Measurements from ENCODE around the gene NISCH. TPM values are rescaled to one million over a fixed set of nuclear protein-coding genes. Genes with fewer than 3 reads are reported as not detected.

NISCH gene
- total RNA-seq, 1 donor from 2014 or later = 84.9 TPM

- intact Hi-C loops (cut with micrococcal nuclease) = no loop called here
Measured at GRCh38 chr3:52507359-52507758, 52.0 kb downstream of the NISCH start.

- intact Hi-C loops (cut with micrococcal nuclease) = no loop called here
Measured at GRCh38 chr3:52509753-52510328, 54.4 kb downstream of the NISCH start.

- intact Hi-C loops (cut with micrococcal nuclease) = no loop called here
Measured at GRCh38 chr3:52511509-52511908, 56.1 kb downstream of the NISCH start.

GRCh38 chr3:52512105-52512504 is 56.7 kb downstream of the NISCH start:
- intact Hi-C loops (cut with micrococcal nuclease) = no loop called here

- intact Hi-C loops (cut with micrococcal nuclease) = no loop called here
Measured at GRCh38 chr3:52512727-52513126, 57.3 kb downstream of the NISCH start.

GRCh38 chr3:52513281-52513680 is 57.9 kb downstream of the NISCH start:
- intact Hi-C loops (cut with micrococcal nuclease) = no loop called here

- intact Hi-C loops (cut with micrococcal nuclease) = no loop called here
Measured at GRCh38 chr3:52514576-52514975, 59.2 kb downstream of the NISCH start.

- intact Hi-C loops (cut with micrococcal nuclease) = no loop called here
Measured at GRCh38 chr3:52515192-52515591, 59.8 kb downstream of the NISCH start.

- intact Hi-C loops (cut with micrococcal nuclease) = no loop called here
Measured at GRCh38 chr3:52516509-52517195, 61.2 kb downstream of the NISCH start.

GRCh38 chr3:52517796-52518722 is 62.7 kb downstream of the NISCH start:
- intact Hi-C loops (cut with micrococcal nuclease) = no loop called here

- intact Hi-C loops (cut with micrococcal nuclease) = no loop called here
Measured at GRCh38 chr3:52518723-52519444, 63.5 kb downstream of the NISCH start.

- intact Hi-C loops (cut with micrococcal nuclease) = no loop called here
Measured at GRCh38 chr3:52519445-52520140, 64.2 kb downstream of the NISCH start.

- intact Hi-C loops (cut with micrococcal nuclease) = no loop called here
Measured at GRCh38 chr3:52520141-52520667, 64.8 kb downstream of the NISCH start.

- intact Hi-C loops (cut with micrococcal nuclease) = no loop called here
Measured at GRCh38 chr3:52520716-52521487, 65.5 kb downstream of the NISCH start.

GRCh38 chr3:52521488-52521824 is 66.1 kb downstream of the NISCH start:
- intact Hi-C loops (cut with micrococcal nuclease) = no loop called here

GRCh38 chr3:52521881-52522650 is 66.7 kb downstream of the NISCH start:
- intact Hi-C loops (cut with micrococcal nuclease) = no loop called here

- intact Hi-C loops (cut with micrococcal nuclease) = no loop called here
Measured at GRCh38 chr3:52522651-52523251, 67.3 kb downstream of the NISCH start.

GRCh38 chr3:52523386-52524257 is 68.2 kb downstream of the NISCH start:
- intact Hi-C loops (cut with micrococcal nuclease) = no loop called here

Data from T-helper 1 cell treated with Interleukin-12 subunit alpha and Interleukin-12 subunit beta and Interleukin-4 antibody, amounts not matched to agents 30 ng/mL and 1 ng/mL, for 36 hours (primary cell).